MV-4-11 (cell line): Measurements from ENCODE around the gene BTBD9.

Experiments
- DNase-seq: peaks from one replicate; lab custom pipeline; 2025; lab: John Stamatoyannopoulos, UW

BTBD9 gene

DNA sequence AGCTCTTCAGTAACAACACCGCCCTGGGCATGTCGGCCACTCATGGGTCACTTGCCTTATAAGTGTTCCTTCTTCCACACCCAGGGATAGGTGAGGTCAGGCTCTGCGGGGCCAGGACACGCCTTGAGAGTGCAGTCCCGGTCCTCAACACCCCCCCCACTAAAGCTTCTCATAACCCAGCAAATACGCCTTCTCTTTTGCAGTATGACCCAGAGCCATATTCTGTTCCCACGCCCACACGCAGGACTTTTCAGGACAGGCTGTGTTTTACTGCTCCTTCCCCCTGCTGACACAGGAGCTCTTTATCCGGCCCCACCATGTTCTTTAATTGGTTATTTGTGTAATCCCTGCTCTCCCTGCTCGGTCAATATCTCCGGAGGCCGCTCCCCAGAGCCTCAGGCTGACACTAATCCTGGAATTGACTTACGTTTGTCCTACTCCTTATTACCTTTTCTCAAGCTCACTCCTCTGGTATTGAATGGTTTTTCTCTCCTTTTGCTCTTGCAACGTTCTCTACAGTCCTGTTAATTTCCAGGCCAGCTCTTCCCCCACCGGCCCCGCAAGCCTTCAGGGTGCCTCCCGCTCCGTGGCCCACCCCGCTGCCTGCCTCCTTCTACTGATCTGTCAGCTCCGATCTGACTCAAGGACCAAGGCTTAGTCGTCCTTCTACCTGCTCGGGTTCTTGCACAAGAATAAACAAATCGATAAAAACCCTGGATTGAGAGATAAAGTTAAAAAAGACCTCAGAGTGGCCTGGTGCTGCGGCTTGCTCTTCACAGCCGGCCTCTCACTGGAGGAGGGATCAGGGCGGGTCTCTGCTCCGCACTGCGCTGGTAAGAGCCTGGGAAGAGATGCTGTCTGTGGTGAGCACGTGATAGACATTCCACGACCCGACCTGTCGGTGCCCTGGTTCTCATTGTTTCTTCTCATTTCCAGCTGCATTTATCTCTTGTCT is 462.7 kb downstream of the BTBD9 start:
- no peak for DNase-seq

GRCh38 chr6:38175786-38176185 is 463.9 kb downstream of the BTBD9 start:
- DNase-seq = no peak

DNA sequence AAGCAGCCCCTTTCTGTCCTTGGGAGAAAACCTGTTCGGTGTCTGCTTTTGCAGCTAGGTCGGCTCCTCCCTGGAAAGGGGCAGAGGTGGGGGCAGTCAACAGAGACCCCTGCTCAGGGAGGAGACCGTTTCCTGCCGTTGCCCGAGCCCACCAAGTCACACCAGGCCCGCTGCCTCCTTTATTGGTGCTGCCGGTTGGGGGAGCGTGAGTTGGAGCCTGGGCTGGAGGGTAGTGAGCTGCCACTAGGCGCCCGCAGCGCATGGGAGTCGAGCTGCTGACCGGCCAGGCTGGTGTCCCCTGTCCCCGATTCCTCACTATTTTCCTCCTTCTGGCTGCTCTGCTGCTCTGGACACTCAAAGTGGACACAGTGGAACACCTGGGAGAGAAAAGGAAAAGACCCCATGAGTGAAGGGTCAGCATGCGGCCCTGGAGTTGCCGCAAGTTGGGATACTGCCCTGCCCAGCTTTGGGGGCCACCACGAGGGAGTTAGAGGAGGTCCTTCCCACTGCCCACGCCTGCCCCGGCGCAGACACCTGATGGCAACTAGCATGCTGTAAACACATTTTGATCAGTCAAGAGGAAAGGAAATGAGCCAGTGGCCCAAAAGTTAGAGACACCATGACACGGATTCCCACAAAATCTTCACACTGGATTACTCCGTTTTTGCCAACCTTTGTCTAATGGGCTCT is 464.8 kb downstream of the BTBD9 start:
- DNase-seq = no peak

GRCh38 chr6:38174315-38174714 is 465.4 kb downstream of the BTBD9 start:
- DNase-seq = no peak

DNA sequence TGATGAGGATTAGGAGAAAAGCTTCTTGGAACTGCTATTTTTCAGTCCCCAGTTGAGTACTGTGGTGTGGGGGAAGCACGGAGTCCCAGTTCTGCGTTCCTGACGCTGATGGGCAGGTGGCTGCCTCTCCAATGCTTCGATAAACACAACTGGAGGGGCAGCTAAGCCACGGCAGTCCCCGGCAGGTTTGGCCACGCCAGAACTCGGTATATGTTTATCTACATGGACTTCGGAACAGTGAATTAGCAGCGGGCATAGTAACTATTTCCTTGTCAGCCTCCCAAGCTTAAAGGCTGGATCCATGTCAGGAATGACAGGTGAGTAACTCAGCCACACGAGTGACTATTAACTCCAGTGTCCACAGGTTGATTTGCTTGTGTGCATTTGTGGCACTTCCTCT is 465.8 kb downstream of the BTBD9 start:
- DNase-seq = no peak

GRCh38 chr6:38172739-38173410 is 466.9 kb downstream of the BTBD9 start:
- DNase-seq = no peak

DNA sequence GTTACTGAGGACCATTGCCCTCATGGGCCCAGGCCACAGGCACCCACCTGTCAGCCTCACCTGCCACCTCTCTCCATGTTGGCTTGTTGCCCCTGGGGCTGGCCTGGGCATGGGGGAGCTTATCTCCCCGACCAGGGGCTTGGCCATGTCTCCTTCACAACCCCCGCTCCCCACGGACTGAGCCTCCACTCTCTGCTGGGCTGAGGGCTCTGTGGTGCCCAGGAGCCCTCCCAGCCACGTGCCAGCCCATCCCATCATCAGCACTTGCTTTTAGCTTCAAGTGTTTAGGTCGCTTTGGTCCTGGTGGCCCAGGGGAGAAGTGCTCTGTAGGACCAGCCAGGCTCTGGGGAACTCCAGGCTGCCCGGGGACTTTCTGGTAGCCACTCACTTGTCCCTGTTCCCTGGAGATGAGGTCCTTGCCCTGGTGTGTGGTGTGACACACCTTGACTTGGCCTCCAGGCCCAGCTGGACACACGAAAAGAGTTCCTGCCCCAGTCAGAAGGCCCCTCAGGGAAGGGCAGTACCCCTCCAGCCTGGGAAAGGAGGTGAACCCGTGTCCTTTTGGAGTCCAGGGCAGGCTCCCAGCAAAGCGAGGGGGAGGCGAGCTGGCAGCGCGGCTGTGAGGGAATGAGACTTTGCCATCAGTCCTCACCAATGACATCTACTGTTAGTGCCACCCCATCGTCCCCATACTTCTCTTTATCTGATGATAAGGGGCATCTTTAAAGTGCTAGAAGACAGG is 467.6 kb downstream of the BTBD9 start:
- no peak for DNase-seq

- DNase-seq = no peak
Observed at GRCh38 chr6:38170666-38171355, 468.9 kb downstream of the BTBD9 start.

- DNase-seq = no peak
Observed at GRCh38 chr6:38169977-38170526, 469.7 kb downstream of the BTBD9 start.

- no peak for DNase-seq
Observed at GRCh38 chr6:38169221-38169976, 470.3 kb downstream of the BTBD9 start.

DNA sequence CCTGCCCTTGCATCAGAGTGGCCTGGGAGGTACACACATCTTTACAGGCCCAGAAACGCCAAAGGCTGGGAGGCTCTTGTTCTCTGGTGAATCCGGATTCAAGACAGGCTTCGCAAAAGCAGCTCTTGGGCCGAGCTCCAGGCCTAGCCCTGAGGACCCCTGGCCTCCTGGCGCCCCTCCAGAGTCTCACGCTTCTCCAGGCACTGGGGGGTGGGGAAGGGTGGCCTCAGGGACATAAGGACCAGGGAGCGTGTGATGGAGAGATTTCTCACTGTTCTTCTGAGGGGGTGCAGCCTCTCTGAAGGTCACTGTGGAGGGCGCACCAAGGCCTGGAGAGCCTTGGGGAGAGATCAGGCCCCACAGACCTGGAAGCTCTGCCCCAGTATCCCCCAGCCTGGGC is 471.0 kb downstream of the BTBD9 start:
- DNase-seq = no peak

- DNase-seq = no peak
Observed at GRCh38 chr6:38168126-38168525, 471.6 kb downstream of the BTBD9 start.

GRCh38 chr6:38167598-38167997 is 472.1 kb downstream of the BTBD9 start:
- no peak for DNase-seq

GRCh38 chr6:38166411-38167240 is 473.1 kb downstream of the BTBD9 start:
- DNase-seq = no peak

DNA sequence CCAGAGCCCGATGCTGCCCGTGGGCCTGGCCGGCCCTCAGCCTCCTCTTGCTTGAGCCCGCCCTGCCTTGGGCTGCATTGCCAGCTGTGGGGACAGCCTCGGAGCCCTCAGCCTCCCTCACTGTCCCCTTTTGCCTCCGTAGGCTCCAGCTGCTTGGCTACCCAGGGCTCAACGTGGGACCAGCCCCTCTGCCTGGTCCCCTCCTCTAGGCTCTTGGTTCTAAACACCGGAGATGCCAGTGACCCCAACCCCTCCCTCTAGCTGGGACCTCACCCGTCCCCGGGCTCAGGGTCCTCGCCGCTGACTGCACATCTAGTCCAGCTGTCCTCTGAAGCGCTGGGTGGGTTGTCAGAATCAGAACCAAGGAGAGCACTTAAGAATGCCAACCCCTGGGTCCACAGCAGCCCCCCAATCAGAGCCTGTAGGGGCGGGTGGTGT is 475.0 kb downstream of the BTBD9 start:
- DNase-seq = no peak

DNA sequence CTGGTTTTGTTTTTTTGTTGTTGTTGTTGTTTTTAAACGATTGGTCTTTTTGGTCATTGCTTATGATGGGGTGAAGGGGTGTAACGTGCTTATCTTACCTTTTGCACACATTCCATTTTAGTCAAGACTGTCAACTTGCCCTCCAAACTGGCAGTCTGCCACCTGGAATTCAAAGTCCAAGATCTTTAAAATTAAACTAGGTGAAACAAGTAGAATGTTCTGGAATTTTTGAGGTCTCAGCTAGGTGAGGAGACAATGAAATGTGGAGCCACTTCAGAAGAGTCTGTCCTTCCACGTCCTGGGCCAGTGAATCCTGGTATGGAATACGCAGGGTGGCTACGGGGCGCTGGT is 475.6 kb downstream of the BTBD9 start:
- no peak for DNase-seq

- DNase-seq = no peak
Observed at GRCh38 chr6:38163186-38164130, 476.3 kb downstream of the BTBD9 start.

- DNase-seq = no peak
Observed at GRCh38 chr6:38162493-38163185, 477.1 kb downstream of the BTBD9 start.
